Common myeloid progenitor, CD34-positive (primary cell): ENCODE measurements around the gene SRSF10. TPM values are rescaled to one million over a fixed set of nuclear protein-coding genes. Genes with fewer than 3 reads are reported as not detected.
A peak's percentile ranks its signal among the peaks of the same experiment; 100 is the strongest.

Source experiments
- CTCF ChIA-PET: fragments of 350-600 bp; sonication (Branson Sonifier 250); formaldehyde crosslinking; loops from one replicate; lab custom pipeline; 2021; ENCODE audit warnings: antibody characterized with exemption; lab: Charles Lee
- POLR2A ChIA-PET: fragments of 350-600 bp; sonication (Branson Sonifier 250); formaldehyde crosslinking; loops from one replicate; lab custom pipeline; 2021; ENCODE audit warnings: antibody characterized with exemption; lab: Charles Lee
- DNase-seq, 3 donors: peaks; one replicate each; pipeline versions ENCODE4 v3.0.0 to v3.0.0-alpha.2; 2013
- H3K27ac ChIP-seq, 2 experiments: 1 replicate in 1 of 2; 2 replicates in 1 of 2; pipeline ENCODE4 v1.7.0; 2013; ENCODE audit warnings: inconsistent platforms in 2 of 2, low read length in 2 of 2, mild to moderate bottlenecking in 2 of 2, low read depth in 1 of 2, moderate library complexity in 1 of 2; ENCODE audit not compliant: severe bottlenecking in 2 of 2, insufficient read depth in 1 of 2, poor library complexity in 1 of 2
- H3K27me3 ChIP-seq, 5 experiments: replicated peaks in 2 of 5; 1 replicate in 3 of 5; 2 replicates in 2 of 5; pipeline versions ENCODE4 v1.6.1 to v1.7.0; 2013; ENCODE audit warnings: low read length in 4 of 5, mild to moderate bottlenecking in 2 of 5, moderate library complexity in 2 of 5, inconsistent platforms in 1 of 5; ENCODE audit not compliant: insufficient read depth in 5 of 5, control insufficient read depth in 4 of 5
- H3K36me3 ChIP-seq, 4 experiments: 1 replicate in 2 of 4; 2 replicates in 2 of 4; pipeline versions ENCODE4 v1.6.1 to v1.7.0; 2013; ENCODE audit warnings: low read length in 3 of 4, control low read depth in 1 of 4, mild to moderate bottlenecking in 1 of 4; ENCODE audit not compliant: control insufficient read depth in 4 of 4, insufficient read depth in 4 of 4
- H3K4me1 ChIP-seq, 4 experiments: 1 replicate in 3 of 4; 2 replicates in 1 of 4; pipeline versions ENCODE4 v1.6.1 to v1.7.1; 2013; ENCODE audit warnings: low read length in 3 of 4, mild to moderate bottlenecking in 3 of 4, control low read depth in 1 of 4, inconsistent platforms in 1 of 4, moderate library complexity in 1 of 4; ENCODE audit not compliant: control insufficient read depth in 4 of 4, insufficient read depth in 4 of 4; ENCODE audit errors: control extremely low read depth in 1 of 4
- H3K4me3 ChIP-seq, 7 experiments: 1 replicate in 4 of 7; 2 replicates in 3 of 7; pipeline versions ENCODE4 v1.5.1 to v1.7.0; 2013; ENCODE audit warnings: mild to moderate bottlenecking in 7 of 7, low read length in 6 of 7, moderate library complexity in 6 of 7, inconsistent platforms in 2 of 7, low read depth in 2 of 7, control low read depth in 1 of 7; ENCODE audit not compliant: insufficient read depth in 4 of 7, control insufficient read depth in 1 of 7; ENCODE audit errors: extremely low read depth in 1 of 7
- H3K9me3 ChIP-seq, 5 experiments: 1 replicate in 4 of 5; 2 replicates in 1 of 5; pipeline versions ENCODE4 v1.6.1 to v1.7.1; 2013; ENCODE audit warnings: low read length in 4 of 5, mild to moderate bottlenecking in 2 of 5, inconsistent platforms in 1 of 5, low read depth in 1 of 5, moderate library complexity in 1 of 5; ENCODE audit not compliant: control insufficient read depth in 4 of 5, insufficient read depth in 2 of 5; ENCODE audit errors: control extremely low read depth in 1 of 5
- WGBS: methylation state at CpG from one replicate; pipeline ENCODE4 v1.1.5; 2013; ENCODE audit not compliant: insufficient coverage; 5-methylcytosine and 5-hydroxymethylcytosine counted together
- polyA plus RNA-seq: library from polyadenylated mRNA; unstranded; fragments of 120-200 nt; gene quantifications from one replicate; pipeline ENCODE4 v1.2.1, GENCODE V29; 2013

The SRSF10 gene
- polyA plus RNA-seq: 238 TPM

DNA sequence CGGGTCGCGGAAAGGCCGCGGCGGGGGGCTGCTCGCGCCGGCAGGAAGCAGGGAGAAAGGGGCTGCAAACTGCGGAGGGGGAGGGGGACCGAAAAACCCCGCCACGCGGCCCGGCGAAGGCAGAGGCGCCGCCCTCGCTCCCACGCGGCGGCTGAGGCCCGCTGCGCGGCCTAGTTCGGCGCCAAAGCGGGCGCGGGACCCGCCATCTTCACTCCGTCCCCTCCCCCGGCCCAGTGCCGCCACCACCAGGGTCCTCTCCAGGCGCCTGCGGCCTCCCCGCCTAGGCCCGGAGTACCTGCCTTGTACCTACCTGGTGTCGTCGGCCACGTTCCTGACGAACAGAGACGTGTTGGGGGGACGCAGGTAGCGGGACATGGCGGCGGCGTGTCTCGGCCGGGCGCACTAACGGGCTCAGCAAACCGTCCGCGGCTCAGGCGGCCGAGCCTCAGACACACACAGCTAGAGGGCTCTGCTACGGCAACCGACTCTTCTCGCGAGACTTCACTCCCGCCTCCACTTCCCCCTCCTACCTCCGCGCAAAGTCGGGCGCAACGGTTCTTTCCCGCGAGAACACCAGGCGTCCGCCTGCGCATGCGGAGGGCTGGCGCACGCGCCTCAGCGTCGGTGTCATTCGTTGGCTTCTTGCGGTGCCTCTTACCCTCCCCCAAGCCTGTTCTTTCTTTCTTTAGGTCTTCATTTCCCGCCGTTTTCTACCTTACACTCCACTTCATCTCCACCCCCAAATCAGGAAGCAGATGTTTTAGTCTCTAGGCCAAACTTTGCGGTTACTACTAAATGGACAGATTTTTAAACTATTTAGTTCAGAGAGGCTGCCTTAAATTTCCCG lies at the start of gene SRSF10:
Gene SRSF10, minus strand, starts transcription at position 447 of the 847 bp plus-strand sequence. Its CDS starts 72 bp downstream, at position 375.
- POLR2A ChIA-PET: interaction anchor here (0.7 to 2.4 kb wide), 6 partner anchors 12 to 288 kb away, joined by 3 to 7 read pairs (median 4); partner anchors contain the start of genes LYPLA2 and PNRC2
- DNase-seq: peak; percentile 99 to 100 (median 99)
- Histone ChIP-seq H3K36me3 (peaks cover 4 to 37% (median 8%) of the 10 kb centered on the region in 4 experiments), H3K4me3 (peak within 1 kb of the TSS; percentile 69 to 99 (median 90)), H3K9me3 (no peaks in the 10 kb centered on the region), H3K27me3 (no peaks in the 10 kb centered on the region), H3K4me1 (peaks cover 24 to 65% (median 52%) of the 10 kb centered on the region in 4 experiments), H3K27ac (peak within 1 kb of the TSS; percentile 94 to 98)
- CTCF ChIA-PET: interaction anchor here (0.7 to 2.0 kb wide), 4 partner anchors 10 to 48 kb away, joined by 3 to 7 read pairs (median 4); no protein-coding TSS in a partner anchor
- 0% methylated on average over 79 of the region's 84 CpGs for WGBS

DNA sequence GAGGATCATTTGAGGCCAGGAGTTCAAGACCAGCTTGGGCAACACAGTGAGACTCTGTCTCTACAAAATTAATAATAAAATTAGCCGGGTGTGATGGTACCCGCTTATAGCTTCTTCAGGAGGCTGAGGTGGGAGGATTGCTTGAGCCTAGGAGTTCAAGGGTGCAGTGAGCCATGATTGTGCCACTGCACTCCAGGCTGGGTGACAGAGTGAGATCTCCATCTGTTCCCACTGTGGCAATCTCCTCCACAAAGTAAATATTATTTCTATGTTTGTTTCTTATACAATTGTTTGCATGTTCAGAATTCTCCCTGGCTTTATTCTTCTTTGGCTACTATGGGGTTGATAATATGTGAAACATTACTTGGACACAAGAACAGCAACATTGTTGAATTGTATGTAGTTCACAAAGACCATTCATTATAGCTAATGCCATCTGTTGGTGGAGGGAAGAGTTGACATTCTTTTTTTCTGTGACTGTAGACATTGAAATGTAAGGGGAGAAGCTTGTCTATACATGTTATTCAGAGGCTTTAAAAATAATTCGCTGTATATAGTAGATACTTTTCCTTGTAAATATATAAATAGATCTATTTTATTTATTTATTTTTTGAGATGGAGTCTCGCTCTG lies 47.8 kb upstream of the SRSF10 start:
- POLR2A ChIA-PET: interaction anchor here (1.1 kb wide), 1 partner anchor 68 kb away, joined by 5 read pairs; the partner anchor contains the start of gene PNRC2
- CTCF ChIA-PET: interaction anchor here (1.0 to 3.1 kb wide), 13 partner anchors 11 to 248 kb away, joined by 3 to 12 read pairs (median 4); partner anchors contain the start of genes MYOM3, PNRC2 and SRSF10
- peak; percentile 38 to 62 (median 52) for DNase-seq
- no peaks in the 10 kb centered on the region for H3K9me3 ChIP-seq
- no peak overlapping the region for H3K27ac ChIP-seq
- H3K36me3 ChIP-seq: no peaks in the 10 kb centered on the region
- peaks cover 0 to 3% (median 0%) of the 10 kb centered on the region in 4 experiments for H3K4me1 ChIP-seq
- H3K4me3 ChIP-seq: no peak overlapping the region
- WGBS: 100% methylated on average over 2 of the region's 4 CpGs
- H3K27me3 ChIP-seq: no peaks in the 10 kb centered on the region

DNA sequence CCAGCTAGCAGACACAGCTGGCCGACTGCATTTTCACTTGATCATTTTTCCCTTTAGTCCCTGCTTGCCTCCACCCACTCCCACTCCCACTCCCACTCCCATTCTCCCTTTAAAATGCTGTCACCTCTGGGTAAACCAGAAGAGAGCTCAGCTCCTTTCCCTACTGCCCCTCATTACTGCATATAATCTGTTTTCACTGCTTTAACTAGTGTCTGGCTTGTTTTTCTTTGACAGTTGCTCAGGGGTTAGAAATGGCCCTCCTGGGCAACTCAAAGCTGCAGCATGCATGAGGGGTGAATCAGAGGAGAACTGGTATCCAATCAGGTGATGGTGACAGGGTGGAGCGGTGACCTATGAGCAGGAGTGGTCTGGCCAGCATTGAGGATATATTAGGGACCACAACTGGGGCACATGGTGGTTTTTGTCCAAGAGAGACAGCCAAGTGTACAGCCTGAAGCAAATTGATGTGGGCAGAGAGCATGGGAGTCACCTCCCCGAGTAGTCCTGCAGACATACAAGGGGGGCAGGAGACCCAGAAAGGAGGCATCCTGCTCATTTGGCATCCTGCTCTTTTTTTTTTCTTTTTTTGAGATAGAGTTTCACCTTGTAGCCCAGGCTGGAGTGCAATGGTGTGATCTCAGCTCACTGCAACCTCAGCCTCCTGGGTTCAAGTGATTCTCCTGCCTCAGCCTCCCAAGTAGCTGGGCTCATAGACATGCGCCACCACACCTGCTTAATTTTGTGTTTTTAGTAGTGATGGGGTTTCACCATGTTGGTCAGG lies 42.6 kb upstream of the SRSF10 start:
- DNase-seq: no peak
- H3K27me3 ChIP-seq: no peaks in the 10 kb centered on the region

DNA sequence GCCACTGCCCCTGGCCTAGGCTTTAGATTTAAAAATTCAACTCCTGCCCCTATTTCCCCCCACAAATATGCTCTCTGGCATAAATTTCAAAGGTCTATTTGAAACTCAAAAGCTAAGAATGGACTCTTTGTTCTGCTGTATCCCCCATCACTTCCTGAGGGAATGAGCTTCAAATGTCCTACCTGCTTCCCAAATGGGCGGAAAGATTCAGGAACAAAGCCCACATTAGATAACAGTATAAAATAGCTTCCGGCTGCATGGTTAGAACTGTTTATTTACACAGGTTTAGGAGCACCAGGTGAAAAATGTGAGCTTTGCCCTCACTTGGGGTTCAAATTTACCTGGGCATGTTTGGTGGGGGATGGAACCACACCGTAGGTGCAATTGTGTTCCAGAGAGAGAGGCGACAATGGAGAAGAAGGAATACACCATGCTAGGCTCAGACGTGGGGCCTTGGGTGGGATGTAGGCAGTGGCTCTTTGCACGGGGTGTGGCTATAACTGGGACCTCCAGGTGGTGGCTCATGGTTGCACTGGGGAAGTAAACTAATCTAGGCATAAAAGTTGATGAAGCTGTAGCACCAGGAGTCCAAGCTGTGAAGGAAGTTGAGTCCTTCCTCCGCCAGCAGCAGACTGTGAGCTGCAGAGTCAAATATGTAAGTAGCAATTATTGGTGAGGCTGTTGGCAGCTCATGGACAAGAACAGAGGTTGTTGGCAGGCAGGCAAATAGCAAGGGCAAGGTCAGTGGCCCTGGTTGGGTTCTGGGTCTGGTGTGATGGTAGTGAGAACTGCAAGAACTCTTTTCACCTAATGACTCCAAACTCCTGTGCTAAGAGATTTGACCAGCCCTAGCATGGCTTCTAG lies 41.5 kb upstream of the SRSF10 start:
- H3K4me1 ChIP-seq: peaks cover 0 to 7% (median 0%) of the 10 kb centered on the region in 4 experiments
- no peak overlapping the region for H3K4me3 ChIP-seq
- ChIA-PET CTCF (no interaction called here), POLR2A (no interaction called here)
- H3K27me3 ChIP-seq: no peaks in the 10 kb centered on the region
- 77% methylated on average over 6 of the region's 7 CpGs for WGBS
- H3K36me3 ChIP-seq: no peaks in the 10 kb centered on the region
- no peak overlapping the region for H3K27ac ChIP-seq
- DNase-seq: no peak
- no peaks in the 10 kb centered on the region for H3K9me3 ChIP-seq

More for the DNA sequence above, 42.6 kb upstream of the SRSF10 start:
- Histone ChIP-seq H3K4me1 (peaks cover 0 to 7% (median 0%) of the 10 kb centered on the region in 4 experiments), H3K4me3 (no peak overlapping the region), H3K36me3 (no peaks in the 10 kb centered on the region), H3K27ac (no peak overlapping the region), H3K9me3 (no peaks in the 10 kb centered on the region)
- ChIA-PET POLR2A (no interaction called here), CTCF (no interaction called here)
- 100% methylated on average over 3 of the region's 4 CpGs for whole genome bisulfite sequencing

DNA sequence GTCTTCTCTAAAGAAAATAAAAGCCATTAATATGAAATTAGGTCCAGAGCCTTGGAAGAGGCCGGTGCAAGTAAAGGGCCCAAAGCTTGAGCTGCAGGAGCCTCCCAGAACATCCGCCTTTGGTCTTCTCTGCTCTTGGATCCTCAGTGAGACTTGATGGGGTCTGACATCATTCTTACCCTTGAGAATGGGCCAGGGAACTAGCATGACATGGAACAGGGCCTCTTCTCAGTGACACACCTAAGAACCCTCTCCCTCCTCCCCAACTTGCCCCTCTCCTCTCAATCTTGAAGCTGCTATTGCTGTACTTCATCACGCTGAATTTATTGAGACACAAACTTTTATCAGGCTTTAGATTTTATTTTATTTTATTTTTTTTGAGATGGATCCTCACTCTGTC lies 40.3 kb upstream of the SRSF10 start:
- 100% methylated on average over 1 of the region's 3 CpGs for WGBS
- CTCF ChIA-PET: no interaction called here
- no peak for DNase-seq

DNA sequence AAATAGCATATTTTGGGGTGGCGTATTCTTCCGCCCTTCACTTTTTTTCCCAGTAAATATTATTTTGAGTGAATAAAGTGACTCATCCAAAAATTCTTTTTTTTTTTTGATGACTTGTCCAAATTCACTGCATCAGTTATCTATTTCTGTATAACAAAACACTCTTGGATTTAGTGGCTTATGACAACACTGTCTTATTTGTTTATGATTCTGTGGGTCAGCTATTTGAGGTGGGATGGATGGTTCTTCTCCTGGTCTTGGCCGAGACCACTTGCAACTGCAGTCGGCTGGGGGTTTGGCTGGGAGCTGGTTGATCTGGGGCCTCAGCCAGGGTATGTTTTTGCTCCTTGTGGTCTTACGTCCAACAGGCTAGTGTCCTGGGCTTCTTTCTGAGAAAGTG lies 39.9 kb upstream of the SRSF10 start:
- POLR2A ChIA-PET: no interaction called here
- no peak overlapping the region for H3K27ac ChIP-seq

More for the DNA sequence above, 40.3 kb upstream of the SRSF10 start:
- H3K27ac ChIP-seq: no peak overlapping the region
- H3K27me3 ChIP-seq: no peaks in the 10 kb centered on the region
- H3K36me3 ChIP-seq: no peaks in the 10 kb centered on the region
- H3K4me3 ChIP-seq: no peak overlapping the region
- H3K9me3 ChIP-seq: no peaks in the 10 kb centered on the region
- POLR2A ChIA-PET: no interaction called here
- peaks cover 0 to 4% (median 0%) of the 10 kb centered on the region in 4 experiments for H3K4me1 ChIP-seq

More for the DNA sequence above, 39.9 kb upstream of the SRSF10 start:
- no peak overlapping the region for H3K4me3 ChIP-seq
- DNase-seq: no peak
- H3K4me1 ChIP-seq: peaks cover 0 to 3% (median 0%) of the 10 kb centered on the region in 4 experiments
- H3K27me3 ChIP-seq: no peaks in the 10 kb centered on the region
- H3K9me3 ChIP-seq: no peaks in the 10 kb centered on the region
- no peaks in the 10 kb centered on the region for H3K36me3 ChIP-seq
- WGBS: 98% methylated on average over 3 of the region's 5 CpGs
- CTCF ChIA-PET: interaction anchor here (1.1 kb wide), 1 partner anchor 16 kb away, joined by 3 read pairs; no protein-coding TSS in a partner anchor
